Heart right ventricle (tissue), 16 donors: ENCODE measurements around the gene ZNF609. TPM values are rescaled to one million over a fixed set of nuclear protein-coding genes. Genes with fewer than 3 reads are reported as not detected.
A peak's percentile ranks its signal among the peaks of the same experiment; 100 is the strongest.

Experiments used
- ATAC-seq, 8 donors: fragments of 200-7000 bp; cut with Tn5 transposase; one replicate each; pipeline ENCODE4 v1.9.1; 2020; ENCODE audit warnings: mild to moderate bottlenecking in 8 of 8, moderate library complexity in 8 of 8, moderate number of reproducible peaks in 1 of 8
- DNase-seq, 2 donors: peaks; one replicate each; pipeline ENCODE4 v3.0.0-alpha.2; 2020
- H3K27ac ChIP-seq, 10 donors: fragments of 200-600 bp; sonication (generic) in 2 of 10; one replicate each; pipeline versions ENCODE4 v1.5.0 to v1.8.0; 2020 to 2022; ENCODE audit warnings: mild to moderate bottlenecking in 3 of 10
- H3K27me3 ChIP-seq, 7 donors: fragments of 200-600 bp; one replicate each; pipeline ENCODE4 v1.8.0; 2021 to 2022; ENCODE audit warnings: mild to moderate bottlenecking in 2 of 7
- H3K36me3 ChIP-seq, 9 donors: fragments of 200-600 bp; sonication (generic) in 1 of 9; one replicate each; pipeline versions ENCODE4 v1.5.0 to v1.8.0; 2020 to 2022; ENCODE audit warnings: mild to moderate bottlenecking in 2 of 9
- H3K4me1 ChIP-seq, 9 donors: fragments of 200-600 bp; sonication (generic) in 1 of 9; one replicate each; pipeline versions ENCODE4 v1.5.0 to v1.8.0; 2020 to 2022; ENCODE audit warnings: mild to moderate bottlenecking in 4 of 9
- H3K4me3 ChIP-seq, 10 donors: fragments of 200-600 bp; sonication (generic) in 2 of 10; one replicate each; pipeline versions ENCODE4 v1.5.0 to v1.8.0; 2020 to 2022; ENCODE audit warnings: mild to moderate bottlenecking in 7 of 10, moderate library complexity in 2 of 10
- H3K9me3 ChIP-seq, 11 donors: fragments of 200-600 bp in 10 of 11; sonication (generic) in 2 of 11; one replicate each; pipeline versions ENCODE4 v1.5.0 to v1.8.0; 2013 to 2022; ENCODE audit warnings: mild to moderate bottlenecking in 2 of 11, control low read depth in 1 of 11, moderate library complexity in 1 of 11
- WGBS, 2 donors: extraction: QIAGEN DNeasy Blood & Tissue Kit; methylation state at CpG; one replicate each; pipeline ENCODE4 v1.1.7; 2013; ENCODE audit warnings: inconsistent platforms in 1 of 2; 5-methylcytosine and 5-hydroxymethylcytosine counted together
- intact Hi-C, 10 donors: fragments of 100-400 bp; cut with DNase I; formaldehyde crosslinking; loops; one replicate each; pipeline versions ENCODE4 v1.11.1 to v1.14.2; 2022
- polyA plus RNA-seq, 2 donors: library from polyadenylated mRNA; stranded (reverse); fragments of 200-250 nt; gene quantifications; one replicate each; pipeline ENCODE4 v1.2.3, GENCODE V29; 2013
- total RNA-seq, 10 donors: library from RNA; stranded (reverse); fragmentation: NEBNext Ultra II Directional in 3 of 10; extraction: Animal tissue kit (Norgen Biotek cat#: 25700) in 3 of 10; gene quantifications; one replicate each; pipeline versions ENCODE4 v1.2.1 to v1.2.4, GENCODE V29; 2021 to 2023
- TF ChIP-seq, protein P1 (sequence below), 9 donors: fragments of 200-600 bp; sonication (generic) in 2 of 9; IDR thresholded peaks; one replicate each; pipeline versions ENCODE4 v1.5.0 to v1.8.0; 2021 to 2022; ENCODE audit warnings: antibody characterized with exemption in 9 of 9, mild to moderate bottlenecking in 5 of 9, moderate library complexity in 1 of 9
- donor health status: Arrhythmogenic right ventricular cardiomyopathy.
- donor health status: ischemic (EF 13 %, LVEDD 7.1; RV severe dilation, severe dysfunction).
- donor health status: healthy with polysubstance abuse.
- donor health status: DM: no; HTN: yes; CAD: no.
- donor health status: DM: no; HTN: no; CAD: no.
- donor health status: ischemic (EF 25% LVEDD 6.9; RV normal size, moderate dysfunction).
- donor health status: ischemic (EF 25% LVEDD 5.7; RV mildly dilated, moderate dysfunction).
- donor health status: healthy.
- donor health status: DM: yes; HTN: yes; CAD: no.
- donor health status: Ischemic cardiomyopathy.
- donor health status: ischemic (EF 35%, LVEDD 5.7; RV mildly dilated, moderate dysfunction).
- donor health status: nonischemic (EF 11% LVEDD 7.7; RV severe dilation, severe dysfunction).
- donor health status: DM: yes; HTN: yes; CAD: no.
- donor health status: PGD.
- donor health status: ischemic (EF 29% LVEDD 5.4; RV normal size, mild dysfunction).
- donor health status: nonischemic (EF 23%, LVEDD 6.1; RV moderate dilation, normal function).

Gene ZNF609
- total and polyA plus RNA-seq, 12 donors = 4.0 to 19.2 (median 15.8) TPM

DNA sequence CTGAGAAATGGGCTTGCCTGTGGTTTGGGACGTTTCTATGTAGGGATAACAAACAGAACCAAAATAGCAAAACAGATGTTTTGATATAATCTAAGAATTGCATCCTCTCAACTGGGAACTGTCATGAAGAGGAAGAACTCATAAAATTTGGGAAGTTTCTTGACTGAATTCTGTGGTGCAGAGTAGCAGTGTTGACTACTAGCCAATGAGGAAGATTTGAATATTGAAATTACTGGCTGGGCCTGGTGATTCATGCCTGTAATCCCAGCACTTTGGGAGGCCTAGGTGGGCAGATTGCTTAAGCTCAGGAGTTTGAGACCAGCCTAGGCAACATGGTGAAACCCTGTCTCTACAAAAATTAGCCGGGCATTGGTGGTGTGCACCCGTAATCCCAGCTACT lies 42.2 kb downstream of the ZNF609 start:
- WGBS, 2 donors = 72 to 90% methylated on average over 3 of the region's 3 CpGs
- DNase-seq (no peak), ATAC-seq (peak in 5 of 8 donors; percentile 7 to 37 (median 12))
- peak overlapping the region in 4 of 10 donors; percentile 17 to 73 (median 41) for H3K27ac ChIP-seq
- H3K4me1 ChIP-seq = peaks cover 11 to 62% (median 45%) of the 10 kb centered on the region in 9 donors
- intact Hi-C loops = no loop called here
- H3K9me3 ChIP-seq = no peaks in the 10 kb centered on the region
- TF ChIP-seq, protein P1, sequence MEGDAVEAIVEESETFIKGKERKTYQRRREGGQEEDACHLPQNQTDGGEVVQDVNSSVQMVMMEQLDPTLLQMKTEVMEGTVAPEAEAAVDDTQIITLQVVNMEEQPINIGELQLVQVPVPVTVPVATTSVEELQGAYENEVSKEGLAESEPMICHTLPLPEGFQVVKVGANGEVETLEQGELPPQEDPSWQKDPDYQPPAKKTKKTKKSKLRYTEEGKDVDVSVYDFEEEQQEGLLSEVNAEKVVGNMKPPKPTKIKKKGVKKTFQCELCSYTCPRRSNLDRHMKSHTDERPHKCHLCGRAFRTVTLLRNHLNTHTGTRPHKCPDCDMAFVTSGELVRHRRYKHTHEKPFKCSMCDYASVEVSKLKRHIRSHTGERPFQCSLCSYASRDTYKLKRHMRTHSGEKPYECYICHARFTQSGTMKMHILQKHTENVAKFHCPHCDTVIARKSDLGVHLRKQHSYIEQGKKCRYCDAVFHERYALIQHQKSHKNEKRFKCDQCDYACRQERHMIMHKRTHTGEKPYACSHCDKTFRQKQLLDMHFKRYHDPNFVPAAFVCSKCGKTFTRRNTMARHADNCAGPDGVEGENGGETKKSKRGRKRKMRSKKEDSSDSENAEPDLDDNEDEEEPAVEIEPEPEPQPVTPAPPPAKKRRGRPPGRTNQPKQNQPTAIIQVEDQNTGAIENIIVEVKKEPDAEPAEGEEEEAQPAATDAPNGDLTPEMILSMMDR (IDR thresholded peaks at IDR 0.05) = no peak
- H3K36me3 ChIP-seq = peaks cover 0 to 47% (median 8%) of the 10 kb centered on the region in 9 donors
- H3K27me3 ChIP-seq = no peaks in the 10 kb centered on the region
- H3K4me3 ChIP-seq = no peak overlapping the region

DNA sequence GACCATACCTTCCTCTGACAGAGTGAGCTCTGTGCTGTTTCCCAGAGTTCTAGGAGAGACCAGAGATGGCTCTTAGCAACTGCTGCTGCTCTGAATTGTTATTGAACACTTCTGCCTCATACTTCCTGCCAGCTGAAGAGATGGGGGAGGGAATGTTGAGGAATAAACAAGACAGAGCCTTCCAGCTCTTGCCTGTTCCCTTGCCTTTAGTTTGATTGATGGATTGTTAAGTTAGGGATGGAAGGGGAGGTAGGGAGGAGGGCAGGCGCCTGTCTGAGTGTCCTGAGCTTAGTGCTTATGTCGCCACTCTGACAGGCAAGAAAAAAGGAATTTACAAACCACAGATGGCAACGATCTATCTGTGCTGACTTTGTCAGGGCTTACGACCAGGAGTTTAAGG lies 42.8 kb downstream of the ZNF609 start:
- intact Hi-C loops = no loop called here
- TF ChIP-seq, protein P1 (IDR thresholded peaks at IDR 0.05) = no peak
- H3K4me3 ChIP-seq = no peak overlapping the region

DNA sequence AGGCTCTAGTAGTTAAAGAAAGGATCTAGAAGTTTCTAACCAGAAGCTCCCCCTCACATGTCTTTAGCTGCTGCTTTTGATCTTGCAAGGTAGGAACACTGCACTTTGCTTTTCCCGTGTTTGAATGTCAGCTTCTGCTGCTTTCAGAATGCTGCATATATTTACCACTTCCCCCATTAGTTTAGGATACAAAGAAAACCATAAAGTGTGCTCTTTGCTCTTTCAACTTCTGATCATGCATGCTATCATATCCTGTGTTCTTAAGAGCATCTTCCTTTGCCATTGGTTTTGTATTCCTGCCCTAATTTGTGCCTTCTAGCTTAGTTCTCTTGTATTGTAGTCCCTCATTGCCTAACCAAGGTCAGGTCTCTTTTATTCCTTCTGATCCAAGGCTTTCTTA lies 43.3 kb downstream of the ZNF609 start:
- intact Hi-C loops = no loop called here
- WGBS, 2 donors = 35 to 48% methylated on average over 1 of the region's 1 CpG

More for the DNA sequence above, 42.8 kb downstream of the ZNF609 start:
- Histone ChIP-seq H3K36me3 (peaks cover 0 to 47% (median 8%) of the 10 kb centered on the region in 9 donors), H3K9me3 (no peaks in the 10 kb centered on the region), H3K27me3 (no peaks in the 10 kb centered on the region), H3K27ac (peak overlapping the region in 3 of 10 donors; percentile 38 to 73 (median 44)), H3K4me1 (peaks cover 13 to 68% (median 51%) of the 10 kb centered on the region in 9 donors)
- DNase-seq (no peak), ATAC-seq (peak in 4 of 8 donors; percentile 7 to 56 (median 25))
- 59 to 64% methylated on average over 4 of the region's 4 CpGs for WGBS, 2 donors

DNA sequence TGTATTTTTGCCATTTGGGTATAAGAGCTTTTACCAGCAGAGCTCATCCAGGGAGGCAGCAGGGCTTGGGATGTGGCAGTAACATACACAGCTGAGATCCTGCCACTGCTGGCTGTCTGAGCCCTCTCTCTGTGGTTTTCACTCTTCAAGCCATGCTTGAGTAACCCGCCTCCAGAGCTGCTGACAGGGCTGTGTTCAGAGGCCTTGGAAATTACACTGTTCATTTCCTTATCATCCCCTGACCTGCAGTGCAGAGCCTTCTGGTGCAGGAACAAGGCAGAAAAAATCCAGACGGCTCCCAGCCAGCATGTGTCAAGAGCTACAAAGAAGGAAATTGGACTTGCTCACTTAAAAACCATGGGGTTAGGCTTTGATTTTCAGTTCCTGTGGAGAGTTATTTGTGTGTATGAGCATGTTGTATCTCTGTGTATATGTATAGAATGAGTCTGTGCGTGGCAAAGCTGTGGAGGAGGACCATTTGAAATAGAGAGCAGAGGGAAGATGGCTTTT lies 47.0 kb downstream of the ZNF609 start:
- TF ChIP-seq, protein P1 (IDR thresholded peaks at IDR 0.05) = no peak
- Histone ChIP-seq H3K36me3 (peaks cover 0 to 26% (median 0%) of the 10 kb centered on the region in 9 donors), H3K4me3 (no peak overlapping the region), H3K4me1 (peaks cover 7 to 54% (median 46%) of the 10 kb centered on the region in 9 donors), H3K27ac (peak overlapping the region in 8 of 10 donors; percentile 1 to 52 (median 39)), H3K9me3 (no peaks in the 10 kb centered on the region), H3K27me3 (no peaks in the 10 kb centered on the region)
- intact Hi-C loops = no loop called here
- ATAC-seq (peak; percentile 87 to 99 (median 96)), DNase-seq (peak; percentile 53 to 78)
- 11 to 29% methylated on average over 3 of the region's 3 CpGs for WGBS, 2 donors

More for the DNA sequence above, 43.3 kb downstream of the ZNF609 start:
- no peaks in the 10 kb centered on the region for H3K27me3 ChIP-seq
- peak overlapping the region in 3 of 10 donors; percentile 38 to 73 (median 44) for H3K27ac ChIP-seq
- H3K9me3 ChIP-seq = no peaks in the 10 kb centered on the region
- peaks cover 13 to 70% (median 52%) of the 10 kb centered on the region in 9 donors for H3K4me1 ChIP-seq
- TF ChIP-seq, protein P1 (IDR thresholded peaks at IDR 0.05) = no peak
- no peak overlapping the region for H3K4me3 ChIP-seq
- ATAC-seq (no peak), DNase-seq (no peak)
- H3K36me3 ChIP-seq = peaks cover 0 to 47% (median 8%) of the 10 kb centered on the region in 9 donors
